Thoracic aorta (tissue), 2 donors: ENCODE results near the gene CMTM2. TPM values are rescaled to one million over a fixed set of nuclear protein-coding genes. Genes with fewer than 3 reads are reported as not detected.
A peak's percentile ranks its signal among the peaks of the same experiment; 100 is the strongest.

Source experiments
- ATAC-seq: fragments of 150-250 bp; one replicate; pipeline ENCODE4 v1.8.0; 2017; ENCODE audit warnings: low read depth; ENCODE audit not compliant: insufficient number of reproducible peaks, low FRiP score
- DNase-seq: peaks from one replicate; pipeline ENCODE4 v3.0.0-alpha.2; 2020; ENCODE audit warnings: low spot score
- H3K27ac ChIP-seq, 2 donors: fragments of 200-600 bp; sonication (generic); 1 replicate in 1 of 2; 2 replicates in 1 of 2; pipeline ENCODE4 v1.5.1; 2016; ENCODE audit warnings: mild to moderate bottlenecking in 2 of 2, moderate library complexity in 2 of 2
- H3K27me3 ChIP-seq: fragments of 200-600 bp; sonication (generic); replicated peaks from 2 replicates; pipeline ENCODE4 v1.6.0; 2016; ENCODE audit warnings: mild to moderate bottlenecking; ENCODE audit not compliant: insufficient read depth
- H3K36me3 ChIP-seq: fragments of 200-600 bp; sonication (generic); one replicate; pipeline ENCODE4 v1.5.1; 2016
- H3K4me1 ChIP-seq, 2 donors: fragments of 200-600 bp; sonication (generic); 1 replicate in 1 of 2; 2 replicates in 1 of 2; pipeline versions ENCODE4 v1.5.1 to v1.6.0; 2016; ENCODE audit warnings: low read depth in 2 of 2, mild to moderate bottlenecking in 1 of 2; ENCODE audit not compliant: control insufficient read depth in 1 of 2
- H3K4me3 ChIP-seq: fragments of 200-600 bp; sonication (generic); 2 replicates; pipeline ENCODE4 v1.5.1; 2016; ENCODE audit warnings: mild to moderate bottlenecking
- H3K9me3 ChIP-seq: fragments of 200-600 bp; sonication (generic); 2 replicates; pipeline ENCODE4 v1.5.1; 2016
- total RNA-seq, 2 donors: library from RNA; depleted of rRNA; stranded (reverse); fragments of >200 nt; gene quantifications; one replicate each; pipeline versions ENCODE4 v1.1.0 to v1.2.3, GENCODE V29; 2016
- TF ChIP-seq, protein P1 (sequence below): fragments of 200-600 bp; sonication (generic); IDR thresholded peaks from one replicate; pipeline ENCODE4 v1.5.1; 2019; ENCODE audit warnings: antibody characterized with exemption

Gene CMTM2
- total RNA-seq, 2 donors from 2014 or later: 1.7 TPM; not detected in 1

DNA sequence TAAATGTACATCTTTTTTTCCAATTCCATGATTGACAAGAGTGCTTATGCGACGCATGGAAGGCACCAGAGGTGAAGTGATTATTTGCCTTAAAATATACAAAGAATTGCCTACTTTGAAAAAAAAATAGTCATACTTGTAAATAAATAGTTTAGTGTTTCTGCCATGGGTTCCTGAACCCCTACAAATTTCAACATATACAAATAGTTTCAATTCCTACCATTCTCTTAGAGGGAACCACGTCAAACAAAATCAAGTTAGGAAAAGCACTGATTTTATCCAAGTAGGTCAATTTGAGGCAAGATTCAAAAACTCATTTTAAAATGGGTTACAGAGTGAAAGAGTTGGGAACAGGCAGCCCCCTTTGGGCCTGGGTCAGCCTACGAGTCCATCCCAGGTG lies 36.9 kb downstream of the CMTM2 start:
- Histone ChIP-seq H3K27me3 (no peaks in the 10 kb centered on the region), H3K27ac (no peak overlapping the region), H3K9me3 (no peaks in the 10 kb centered on the region), H3K4me1 (peaks cover 11 to 17% of the 10 kb centered on the region in 2 donors), H3K4me3 (no peak overlapping the region), H3K36me3 (peaks cover 2% of the 10 kb centered on the region)
- TF ChIP-seq, protein P1, sequence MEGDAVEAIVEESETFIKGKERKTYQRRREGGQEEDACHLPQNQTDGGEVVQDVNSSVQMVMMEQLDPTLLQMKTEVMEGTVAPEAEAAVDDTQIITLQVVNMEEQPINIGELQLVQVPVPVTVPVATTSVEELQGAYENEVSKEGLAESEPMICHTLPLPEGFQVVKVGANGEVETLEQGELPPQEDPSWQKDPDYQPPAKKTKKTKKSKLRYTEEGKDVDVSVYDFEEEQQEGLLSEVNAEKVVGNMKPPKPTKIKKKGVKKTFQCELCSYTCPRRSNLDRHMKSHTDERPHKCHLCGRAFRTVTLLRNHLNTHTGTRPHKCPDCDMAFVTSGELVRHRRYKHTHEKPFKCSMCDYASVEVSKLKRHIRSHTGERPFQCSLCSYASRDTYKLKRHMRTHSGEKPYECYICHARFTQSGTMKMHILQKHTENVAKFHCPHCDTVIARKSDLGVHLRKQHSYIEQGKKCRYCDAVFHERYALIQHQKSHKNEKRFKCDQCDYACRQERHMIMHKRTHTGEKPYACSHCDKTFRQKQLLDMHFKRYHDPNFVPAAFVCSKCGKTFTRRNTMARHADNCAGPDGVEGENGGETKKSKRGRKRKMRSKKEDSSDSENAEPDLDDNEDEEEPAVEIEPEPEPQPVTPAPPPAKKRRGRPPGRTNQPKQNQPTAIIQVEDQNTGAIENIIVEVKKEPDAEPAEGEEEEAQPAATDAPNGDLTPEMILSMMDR: no peak
- no peak for DNase-seq
- no peak for ATAC-seq

GRCh38 chr16:66616592-66616991 lies 37.3 kb downstream of the CMTM2 start:
- H3K4me3 ChIP-seq: no peak overlapping the region
- TF ChIP-seq, protein P1: no peak
- no peaks in the 10 kb centered on the region for H3K27me3 ChIP-seq
- no peak overlapping the region for H3K27ac ChIP-seq
- no peak for DNase-seq
- H3K4me1 ChIP-seq: peaks cover 11 to 17% of the 10 kb centered on the region in 2 donors
- no peak for ATAC-seq
- H3K9me3 ChIP-seq: no peaks in the 10 kb centered on the region
- H3K36me3 ChIP-seq: peaks cover 2% of the 10 kb centered on the region

DNA sequence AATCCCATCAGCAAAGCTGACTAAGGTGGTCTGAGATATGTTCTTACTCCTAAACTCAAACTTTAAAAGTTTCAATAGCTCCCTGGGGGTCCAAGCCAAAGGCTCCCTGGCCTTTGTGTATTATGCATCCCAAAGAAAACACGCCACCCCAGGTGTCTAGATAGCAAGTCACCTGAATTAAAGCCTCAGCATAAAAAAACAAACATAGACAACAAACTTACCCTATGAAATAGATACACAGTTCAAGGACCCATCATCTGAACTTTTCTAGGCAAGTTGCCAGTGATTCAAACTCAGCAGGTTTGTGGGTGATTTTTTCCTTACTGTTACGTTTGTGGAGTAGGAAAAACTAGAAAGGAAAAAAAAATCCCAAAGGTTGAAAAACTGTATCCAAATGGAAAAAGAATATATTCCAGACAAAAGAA lies 37.8 kb downstream of the CMTM2 start:
- Histone ChIP-seq H3K9me3 (no peaks in the 10 kb centered on the region), H3K27me3 (no peaks in the 10 kb centered on the region), H3K4me3 (no peak overlapping the region), H3K36me3 (peaks cover under 1% of the 10 kb centered on the region), H3K27ac (no peak overlapping the region), H3K4me1 (peaks cover 11 to 17% of the 10 kb centered on the region in 2 donors)
- no peak for ATAC-seq
- TF ChIP-seq, protein P1: no peak
- no peak for DNase-seq

- no peaks in the 10 kb centered on the region for H3K9me3 ChIP-seq
- TF ChIP-seq, protein P1: no peak
- DNase-seq: no peak
- peaks cover 11 to 17% of the 10 kb centered on the region in 2 donors for H3K4me1 ChIP-seq
- H3K27me3 ChIP-seq: no peaks in the 10 kb centered on the region
- no peak overlapping the region for H3K4me3 ChIP-seq
- no peak for ATAC-seq
- no peak overlapping the region for H3K27ac ChIP-seq
- no peaks in the 10 kb centered on the region for H3K36me3 ChIP-seq
Observed at GRCh38 chr16:66617728-66618127, 38.5 kb downstream of the CMTM2 start.

GRCh38 chr16:66618588-66619375 lies 39.5 kb downstream of the CMTM2 start:
- H3K27me3 ChIP-seq: no peaks in the 10 kb centered on the region
- DNase-seq (peak; percentile 31), ATAC-seq (peak; percentile 58)
- H3K9me3 ChIP-seq: no peaks in the 10 kb centered on the region
- H3K4me3 ChIP-seq: no peak overlapping the region
- TF ChIP-seq, protein P1: no peak
- H3K27ac ChIP-seq: peak overlapping the region; percentile 25 to 53
- H3K36me3 ChIP-seq: no peaks in the 10 kb centered on the region
- H3K4me1 ChIP-seq: peaks cover 11 to 17% of the 10 kb centered on the region in 2 donors
